K562 (cell line): ENCODE measurements around the gene MIEN1. TPM values are rescaled to one million over a fixed set of nuclear protein-coding genes. Genes with fewer than 3 reads are reported as not detected.

Experiments
- CBX1 ChIP-seq: sonication (generic); IDR thresholded peaks from 2 replicates; pipeline ENCODE4 v1.6.1; 2016; ENCODE audit warnings: antibody characterized with exemption, low read depth, mild to moderate bottlenecking
- EP400 ChIP-seq: fragments of 450-650 bp; IDR thresholded peaks from 2 replicates; pipeline ENCODE4 v1.6.1; 2017; ENCODE audit warnings: antibody characterized with exemption, mild to moderate bottlenecking, moderate library complexity
- ESRRA ChIP-seq: fragments of 450-650 bp; IDR thresholded peaks from 2 replicates; pipeline ENCODE4 v1.6.1; 2014; ENCODE audit warnings: low read depth, mild to moderate bottlenecking, moderate library complexity, borderline replicate concordance
- FOXK2 ChIP-seq, 2 experiments: fragments of 450-650 bp; IDR thresholded peaks in 1 of 2; conservative IDR thresholded peaks in 1 of 2; 2 replicates each; pipeline ENCODE4 v1.6.1; 2016; ENCODE audit warnings: low read depth in 2 of 2, mild to moderate bottlenecking in 1 of 2
- HOXB6 ChIP-seq: fragments of 250-450 bp; sonication (Bioruptor Pico); IDR thresholded peaks from 2 replicates; pipeline ENCODE4 v1.5.1; 2022; ENCODE audit warnings: mild to moderate bottlenecking, borderline replicate concordance
- MAZ ChIP-seq, 2 experiments: fragments of 450-650 bp in 1 of 2; sonication (generic) in 1 of 2; formaldehyde crosslinking; IDR thresholded peaks in 1 of 2; conservative IDR thresholded peaks in 1 of 2; 2 replicates each; pipeline versions ENCODE4 v1.4.0 to v1.5.0; 2020; ENCODE audit warnings: mild to moderate bottlenecking in 1 of 2, missing genetic modification reagents in 1 of 2
- MCM5 ChIP-seq: fragments of 450-650 bp; IDR thresholded peaks from 2 replicates; pipeline ENCODE4 v1.6.1; 2016; ENCODE audit warnings: low read depth
- NR4A1 ChIP-seq, 2 experiments: fragments of 250-450 bp in 1 of 2; fragments of 450-650 bp in 1 of 2; sonication (Bioruptor Pico) in 1 of 2; IDR thresholded peaks; 2 replicates each; pipeline versions ENCODE4 v1.4.0 to v1.6.1; 2016 to 2020; ENCODE audit warnings: mild to moderate bottlenecking in 2 of 2, missing compliant biosample characterization in 1 of 2, missing genetic modification characterization in 1 of 2, moderate library complexity in 1 of 2
- POLR2G ChIP-seq: fragments of 200-400 bp; formaldehyde crosslinking; IDR thresholded peaks from 2 replicates; pipeline ENCODE4 v1.6.1; 2017; ENCODE audit warnings: low read depth, mild to moderate bottlenecking, antibody characterized with exemption, low read length, moderate library complexity
- THRB ChIP-seq: fragments of 450-650 bp; formaldehyde crosslinking; conservative IDR thresholded peaks from 2 replicates; pipeline ENCODE4 v1.4.0; 2022; ENCODE audit warnings: mild to moderate bottlenecking, missing genetic modification characterization
- ZBTB7A ChIP-seq: IDR thresholded peaks from 2 replicates; pipeline ENCODE4 v1.6.1; 2011; ENCODE audit warnings: low read depth, mild to moderate bottlenecking, low read length, moderate library complexity, borderline replicate concordance; ENCODE audit not compliant: control insufficient read depth
- ZFP36 ChIP-seq: fragments of 150-350 bp; IDR thresholded peaks from 2 replicates; pipeline ENCODE4 v1.6.1; 2018; ENCODE audit warnings: low read length, low read depth; ENCODE audit not compliant: partially characterized antibody
- ZNF644 ChIP-seq: fragments of 200-800 bp; sonication (Bioruptor generic); IDR thresholded peaks from 2 replicates; pipeline ENCODE4 v1.6.1; 2016; ENCODE audit warnings: low read depth, missing genetic modification characterization, missing compliant biosample characterization
- ZNF785 ChIP-seq: fragments of 250-450 bp; sonication (Bioruptor Pico); IDR thresholded peaks from 2 replicates; pipeline ENCODE4 v1.4.0; 2020; ENCODE audit warnings: mild to moderate bottlenecking
- polyA plus RNA-seq, 8 experiments: library from polyadenylated mRNA; depleted of rRNA in 4 of 8; stranded (reverse) in 5 of 8; unstranded in 3 of 8; fragments of >200 nt; fragmentation: Nextera tagmentation in 2 of 8; fragmentation: Illumina TruSeq in 1 of 8; extraction: Ambion mirVana in 2 of 8; extraction: Trizol in 1 of 8; gene quantifications; 2 replicates each; pipeline versions ENCODE4 v1.2.1 to v1.2.3, GENCODE V29; 2011 to 2014; ENCODE audit warnings: inconsistent platforms in 1 of 8, missing spikeins in 1 of 8
- total RNA-seq, 7 experiments: library from RNA; depleted of rRNA in 6 of 7; stranded (reverse); fragments of >200 nt in 6 of 7; fragmentation: Illumina TruSeq in 2 of 7; extraction: Trizol in 2 of 7; gene quantifications; 2 replicates each; pipeline versions ENCODE4 v1.2.1 to v1.2.3, GENCODE V29; 2011 to 2021; ENCODE audit warnings: low replicate concordance in 1 of 7
- TF ChIP-seq, protein P1 (sequence below), 2 experiments: fragments of 450-650 bp in 1 of 2; sonication (generic) in 1 of 2; formaldehyde crosslinking in 1 of 2; IDR thresholded peaks; 2 replicates each; pipeline versions ENCODE4 v1.7.1 to v1.9.0; 2016 to 2022; ENCODE audit warnings: inconsistent platforms in 1 of 2, mild to moderate bottlenecking in 1 of 2, missing genetic modification reagents in 1 of 2

The MIEN1 gene
- total and polyA plus RNA-seq, 9 of the 15 experiments (the other 6 are each of a cell fraction or from before 2014, with no cell fraction given): 61.3 to 142 (median 78.9) TPM

DNA sequence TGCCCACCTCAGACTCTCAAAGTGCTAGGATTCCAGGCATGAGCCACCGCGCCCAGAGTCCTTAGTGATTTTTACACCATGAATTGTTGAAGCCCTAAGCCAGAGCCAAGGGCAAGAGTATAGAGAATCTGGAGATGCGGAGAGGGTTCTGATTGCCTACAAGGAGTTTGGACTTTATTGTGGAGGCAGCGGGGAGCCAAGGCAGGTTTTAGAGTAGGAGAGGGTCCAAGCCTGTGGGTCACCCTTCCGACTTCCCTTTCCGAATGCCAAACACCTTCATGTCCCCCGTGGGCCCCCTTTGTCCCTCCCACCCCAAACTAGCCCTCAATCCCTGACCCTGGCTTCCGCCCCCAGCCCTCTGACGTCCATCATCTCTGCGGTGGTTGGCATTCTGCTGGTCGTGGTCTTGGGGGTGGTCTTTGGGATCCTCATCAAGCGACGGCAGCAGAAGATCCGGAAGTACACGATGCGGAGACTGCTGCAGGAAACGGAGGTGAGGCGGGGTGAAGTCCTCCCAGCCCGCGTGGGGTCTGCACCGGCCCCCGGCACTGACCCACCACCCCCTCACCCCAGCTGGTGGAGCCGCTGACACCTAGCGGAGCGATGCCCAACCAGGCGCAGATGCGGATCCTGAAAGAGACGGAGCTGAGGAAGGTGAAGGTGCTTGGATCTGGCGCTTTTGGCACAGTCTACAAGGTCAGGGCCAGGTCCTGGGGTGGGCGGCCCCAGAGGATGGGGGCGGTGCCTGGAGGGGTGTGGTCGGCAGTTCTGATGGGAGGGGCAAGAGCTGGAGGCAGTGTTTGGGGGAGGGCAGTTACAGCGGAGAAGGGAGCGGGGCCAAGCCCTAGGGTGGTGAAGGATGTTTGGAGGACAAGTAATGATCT lies 7.1 kb downstream of the MIEN1 start (continued):
- TF ChIP-seq ZBTB7A (peak; percentile 85), ESRRA (peak; percentile 88), EP400 (peak; percentile 67; the same call in 1 of the 2 replicates), FOXK2 (conservative IDR thresholded peaks at IDR 0.05 in 1 of 2, IDR thresholded peaks at IDR 0.05 in 1 of 2; ENCODE audit: low read depth in 2 of 2) (0 out of 4 replicates have a peak, but pooled peaks of 1 of the 2 experiments have one; percentile 20), ZNF785 (CRISPR knock-in tag) (no peak), CBX1 (peak; percentile 27; the same call in 1 of the 2 replicates), NR4A1 (CRISPR knock-in tag; IDR thresholded peaks at IDR 0.05) (no peak), NR4A1 (tag; IDR thresholded peaks at IDR 0.05) (no peak), MAZ (CRISPR knock-in tag; conservative IDR thresholded peaks at IDR 0.05 in 1 of 2, IDR thresholded peaks at IDR 0.05 in 1 of 2) (peak; percentile 38 to 77; a peak in 2 of 4 replicates), ZFP36 (peak; percentile 70), THRB (CRISPR knock-in tag) (peak; percentile 69; the same call in 1 of the 2 replicates), HOXB6 (CRISPR knock-in tag) (no peak), ZNF644 (no peak), POLR2G (peak; percentile 85), MCM5 (no peak)
- TF ChIP-seq, protein P1, sequence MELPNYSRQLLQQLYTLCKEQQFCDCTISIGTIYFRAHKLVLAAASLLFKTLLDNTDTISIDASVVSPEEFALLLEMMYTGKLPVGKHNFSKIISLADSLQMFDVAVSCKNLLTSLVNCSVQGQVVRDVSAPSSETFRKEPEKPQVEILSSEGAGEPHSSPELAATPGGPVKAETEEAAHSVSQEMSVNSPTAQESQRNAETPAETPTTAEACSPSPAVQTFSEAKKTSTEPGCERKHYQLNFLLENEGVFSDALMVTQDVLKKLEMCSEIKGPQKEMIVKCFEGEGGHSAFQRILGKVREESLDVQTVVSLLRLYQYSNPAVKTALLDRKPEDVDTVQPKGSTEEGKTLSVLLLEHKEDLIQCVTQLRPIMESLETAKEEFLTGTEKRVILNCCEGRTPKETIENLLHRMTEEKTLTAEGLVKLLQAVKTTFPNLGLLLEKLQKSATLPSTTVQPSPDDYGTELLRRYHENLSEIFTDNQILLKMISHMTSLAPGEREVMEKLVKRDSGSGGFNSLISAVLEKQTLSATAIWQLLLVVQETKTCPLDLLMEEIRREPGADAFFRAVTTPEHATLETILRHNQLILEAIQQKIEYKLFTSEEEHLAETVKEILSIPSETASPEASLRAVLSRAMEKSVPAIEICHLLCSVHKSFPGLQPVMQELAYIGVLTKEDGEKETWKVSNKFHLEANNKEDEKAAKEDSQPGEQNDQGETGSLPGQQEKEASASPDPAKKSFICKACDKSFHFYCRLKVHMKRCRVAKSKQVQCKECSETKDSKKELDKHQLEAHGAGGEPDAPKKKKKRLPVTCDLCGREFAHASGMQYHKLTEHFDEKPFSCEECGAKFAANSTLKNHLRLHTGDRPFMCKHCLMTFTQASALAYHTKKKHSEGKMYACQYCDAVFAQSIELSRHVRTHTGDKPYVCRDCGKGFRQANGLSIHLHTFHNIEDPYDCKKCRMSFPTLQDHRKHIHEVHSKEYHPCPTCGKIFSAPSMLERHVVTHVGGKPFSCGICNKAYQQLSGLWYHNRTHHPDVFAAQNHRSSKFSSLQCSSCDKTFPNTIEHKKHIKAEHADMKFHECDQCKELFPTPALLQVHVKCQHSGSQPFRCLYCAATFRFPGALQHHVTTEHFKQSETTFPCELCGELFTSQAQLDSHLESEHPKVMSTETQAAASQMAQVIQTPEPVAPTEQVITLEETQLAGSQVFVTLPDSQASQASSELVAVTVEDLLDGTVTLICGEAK (IDR thresholded peaks at IDR 0.05): peak; percentile 50; the same call in 1 of the 2 replicates
- TF ChIP-seq, protein P1 (CRISPR knock-in tag; IDR thresholded peaks at IDR 0.05): no peak
